ENCODE measurements around the gene MKLN1. TPM values are rescaled to one million over a fixed set of nuclear protein-coding genes. Genes with fewer than 3 reads are reported as not detected.

MKLN1 gene
- total RNA-seq, 2 experiments from 2014 or later: 38.5 TPM

DNA sequence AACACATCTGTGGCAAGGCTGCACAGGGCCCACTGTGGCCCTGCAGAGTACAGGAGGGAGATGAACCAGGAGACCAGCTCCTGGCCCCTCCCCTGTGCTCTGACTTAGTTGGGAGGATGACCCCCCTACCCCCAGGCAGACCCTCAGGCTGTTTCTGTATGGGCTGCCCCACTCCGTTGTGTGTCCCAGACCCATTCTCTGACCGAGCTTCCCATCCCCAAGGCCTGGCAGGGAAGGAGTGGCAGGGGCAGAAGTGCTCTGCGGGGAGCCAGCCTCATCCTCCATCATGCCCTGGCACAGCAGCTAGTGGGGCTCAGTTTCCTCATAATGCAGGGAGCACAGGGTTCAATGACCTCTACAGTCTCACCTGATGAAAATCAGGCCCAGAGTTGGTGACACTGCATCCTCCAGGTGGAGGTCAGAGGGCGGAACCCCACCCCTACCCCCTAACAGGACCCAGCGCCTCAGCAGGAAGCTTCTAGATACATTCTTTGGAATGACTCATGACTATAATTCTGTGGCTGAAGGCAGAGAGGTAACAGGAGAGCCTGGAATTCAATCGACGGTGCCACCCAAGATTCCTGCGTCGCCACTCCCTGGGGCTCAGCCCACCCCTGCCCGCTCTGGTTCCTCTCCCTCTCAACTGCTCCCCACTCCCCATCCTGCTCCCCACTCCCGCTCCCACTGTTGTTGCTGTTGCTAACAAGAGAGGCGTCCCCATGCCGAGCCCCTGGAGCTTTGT lies 210.6 kb downstream of the MKLN1 start:
- H3K4me3 Mint-ChIP-seq: no peak overlapping the region
- no peaks in the 10 kb centered on the region for H3K36me3 Mint-ChIP-seq (ENCODE audit: low read depth)
- intact Hi-C loops (cut with micrococcal nuclease): no loop called here
- no peaks in the 10 kb centered on the region for H3K4me1 Mint-ChIP-seq (ENCODE audit: low read depth)
- TF ChIP-seq, protein P1, sequence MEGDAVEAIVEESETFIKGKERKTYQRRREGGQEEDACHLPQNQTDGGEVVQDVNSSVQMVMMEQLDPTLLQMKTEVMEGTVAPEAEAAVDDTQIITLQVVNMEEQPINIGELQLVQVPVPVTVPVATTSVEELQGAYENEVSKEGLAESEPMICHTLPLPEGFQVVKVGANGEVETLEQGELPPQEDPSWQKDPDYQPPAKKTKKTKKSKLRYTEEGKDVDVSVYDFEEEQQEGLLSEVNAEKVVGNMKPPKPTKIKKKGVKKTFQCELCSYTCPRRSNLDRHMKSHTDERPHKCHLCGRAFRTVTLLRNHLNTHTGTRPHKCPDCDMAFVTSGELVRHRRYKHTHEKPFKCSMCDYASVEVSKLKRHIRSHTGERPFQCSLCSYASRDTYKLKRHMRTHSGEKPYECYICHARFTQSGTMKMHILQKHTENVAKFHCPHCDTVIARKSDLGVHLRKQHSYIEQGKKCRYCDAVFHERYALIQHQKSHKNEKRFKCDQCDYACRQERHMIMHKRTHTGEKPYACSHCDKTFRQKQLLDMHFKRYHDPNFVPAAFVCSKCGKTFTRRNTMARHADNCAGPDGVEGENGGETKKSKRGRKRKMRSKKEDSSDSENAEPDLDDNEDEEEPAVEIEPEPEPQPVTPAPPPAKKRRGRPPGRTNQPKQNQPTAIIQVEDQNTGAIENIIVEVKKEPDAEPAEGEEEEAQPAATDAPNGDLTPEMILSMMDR (IDR thresholded peaks at IDR 0.05): no peak
- CTCF ChIA-PET: interaction anchor here (0.6 to 4.7 kb wide), 2 partner anchors 8 to 121 kb away, joined by 3 to 22 read pairs; no protein-coding TSS in a partner anchor
- DNase-seq (no peak), ATAC-seq (no peak)
- H3K27ac Mint-ChIP-seq: no peak overlapping the region
- H3K27me3 Mint-ChIP-seq: no peaks in the 10 kb centered on the region
- H3K9me3 Mint-ChIP-seq: no peaks in the 10 kb centered on the region
- POLR2A ChIA-PET: interaction anchor here (1.8 kb wide), 1 partner anchor 36 kb away, joined by 3 read pairs; no protein-coding TSS in a partner anchor

DNA sequence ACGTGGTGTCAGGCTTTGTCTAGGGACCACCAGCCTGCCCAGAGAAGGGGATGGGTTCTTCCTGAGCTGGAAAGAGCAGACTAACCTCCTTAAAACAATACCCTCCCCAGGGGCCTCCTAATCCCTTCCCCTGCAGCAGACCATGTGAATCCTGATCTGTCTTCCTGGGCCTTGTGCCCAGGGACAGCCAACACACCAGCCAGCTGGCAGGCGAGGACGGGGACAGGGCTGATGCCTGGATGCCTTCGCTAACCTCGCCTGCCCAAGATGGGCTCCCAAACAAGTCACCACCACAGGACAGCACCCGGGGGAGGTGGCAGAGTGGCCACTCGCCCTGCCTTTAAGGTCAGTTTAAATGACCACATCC lies 211.1 kb downstream of the MKLN1 start:
- TF ChIP-seq, protein P1 (IDR thresholded peaks at IDR 0.05): no peak
- Mint-ChIP-seq H3K4me1 (ENCODE audit: low read depth) (no peaks in the 10 kb centered on the region), H3K27me3 (no peaks in the 10 kb centered on the region), H3K36me3 (ENCODE audit: low read depth) (no peaks in the 10 kb centered on the region), H3K9me3 (no peaks in the 10 kb centered on the region), H3K27ac (no peak overlapping the region), H3K4me3 (no peak overlapping the region)
- DNase-seq (no peak), ATAC-seq (no peak)
- intact Hi-C loops (cut with micrococcal nuclease): no loop called here
- ChIA-PET POLR2A (interaction anchor here (1.8 kb wide), 1 partner anchor 37 kb away, joined by 3 read pairs; no protein-coding TSS in a partner anchor), CTCF (interaction anchor here (4.7 kb wide), 1 partner anchor 8 kb away, joined by 22 read pairs; no protein-coding TSS in a partner anchor)

DNA sequence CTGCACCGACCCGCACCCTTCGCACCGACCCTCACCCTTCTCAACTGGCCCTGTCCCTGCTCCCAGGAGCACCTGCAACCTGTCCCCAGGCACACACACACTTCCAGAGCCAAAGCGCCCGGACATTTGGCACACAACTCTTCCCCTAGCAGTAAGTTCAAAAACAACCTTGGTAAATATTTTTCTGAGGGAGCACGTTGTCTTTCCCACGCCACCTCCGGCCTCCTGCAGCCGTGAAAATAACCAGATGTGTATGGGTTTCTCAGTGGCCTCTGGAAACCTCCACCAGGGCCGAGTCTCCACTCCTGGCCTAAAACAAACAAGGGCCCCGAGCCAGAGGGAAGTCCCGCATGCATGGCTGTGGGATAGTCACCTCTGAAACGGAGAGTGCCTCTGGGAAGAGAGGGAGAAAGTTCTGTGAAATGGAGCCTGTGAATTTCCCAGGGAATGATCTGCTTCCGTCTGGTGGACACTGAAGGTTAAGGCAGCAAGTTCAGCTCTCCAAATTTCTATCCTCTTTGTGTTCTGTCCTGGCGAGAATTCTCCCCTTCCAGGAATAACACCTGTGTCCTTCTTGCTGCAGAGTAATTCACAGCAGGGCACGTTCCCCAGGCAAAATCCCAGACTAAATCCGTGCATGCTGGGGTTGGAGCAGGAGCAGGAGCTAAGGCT lies 213.0 kb downstream of the MKLN1 start:
- Mint-ChIP-seq H3K9me3 (no peaks in the 10 kb centered on the region), H3K27ac (no peak overlapping the region)

DNA sequence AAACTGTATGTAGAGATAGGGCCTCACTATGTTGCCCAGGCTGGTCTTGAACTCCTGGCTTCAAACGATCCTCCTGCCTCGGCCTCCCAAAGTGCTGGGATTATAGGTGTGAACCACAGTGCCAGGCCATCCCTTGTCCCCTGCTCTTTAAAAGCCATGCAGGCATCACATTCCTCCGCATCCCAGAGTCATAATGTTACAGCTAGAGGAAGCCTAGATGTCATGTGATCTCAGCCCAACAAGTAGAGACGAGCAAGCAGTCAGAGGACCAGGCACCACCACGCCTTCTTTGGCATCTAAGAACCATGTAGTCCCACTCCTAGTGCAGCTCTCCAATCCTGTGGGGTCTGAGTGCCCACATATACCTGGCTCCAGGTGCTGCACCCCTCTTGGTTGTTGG lies 215.6 kb downstream of the MKLN1 start:
- no peak overlapping the region for H3K27ac Mint-ChIP-seq
- CTCF ChIA-PET: interaction anchor here (0.9 to 3.2 kb wide), 3 partner anchors 11 to 39 kb away, joined by 3 to 14 read pairs (median 4); no protein-coding TSS in a partner anchor
- peaks cover 3% of the 10 kb centered on the region for H3K27me3 Mint-ChIP-seq
- TF ChIP-seq, protein P1 (IDR thresholded peaks at IDR 0.05): no peak
- H3K36me3 Mint-ChIP-seq (ENCODE audit: low read depth): no peaks in the 10 kb centered on the region
- POLR2A ChIA-PET: no interaction called here
- H3K4me1 Mint-ChIP-seq (ENCODE audit: low read depth): peaks cover 2% of the 10 kb centered on the region
- H3K4me3 Mint-ChIP-seq: no peak overlapping the region
- ATAC-seq: no peak
- H3K9me3 Mint-ChIP-seq: no peaks in the 10 kb centered on the region
- intact Hi-C loops (cut with micrococcal nuclease): loop anchor here (10.0 kb wide), 1 partner anchor 112 kb away; no protein-coding TSS in a partner anchor
- no peak for DNase-seq

More for the DNA sequence above, 213.0 kb downstream of the MKLN1 start:
- intact Hi-C loops (cut with micrococcal nuclease): loop anchor here (10.0 kb wide), 1 partner anchor 114 kb away; no protein-coding TSS in a partner anchor
- Mint-ChIP-seq H3K4me1 (ENCODE audit: low read depth) (peaks cover 2% of the 10 kb centered on the region), H3K27me3 (peaks cover 3% of the 10 kb centered on the region), H3K36me3 (ENCODE audit: low read depth) (no peaks in the 10 kb centered on the region), H3K4me3 (no peak overlapping the region)
- TF ChIP-seq, protein P1 (IDR thresholded peaks at IDR 0.05): no peak
- ChIA-PET POLR2A (no interaction called here), CTCF (no interaction called here)
- ATAC-seq (no peak), DNase-seq (no peak)

All from activated CD8-positive, alpha-beta T cell treated with anti-CD3 and anti-CD28 coated beads for 36 hours (primary cell).